Measurements from ENCODE around the gene WDR70.

The WDR70 gene

DNA sequence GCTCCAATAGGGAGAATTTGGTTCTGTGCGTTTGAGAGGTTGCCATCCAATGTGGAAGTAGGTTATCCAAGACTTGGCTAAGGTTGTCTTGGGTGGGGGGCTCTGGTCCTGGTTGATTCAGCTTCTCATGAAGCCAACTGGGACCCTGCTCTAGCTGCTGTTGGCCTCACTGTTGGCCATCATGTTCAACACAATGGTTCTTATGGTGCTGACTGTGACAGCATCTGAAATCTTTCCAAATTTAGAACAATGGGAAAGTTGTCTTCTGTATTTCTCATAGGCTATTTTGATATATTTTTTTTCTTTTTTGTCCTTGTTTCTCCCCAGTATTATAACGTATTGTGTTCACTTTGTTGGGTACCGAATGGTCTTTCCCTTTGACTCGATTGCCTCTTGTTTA lies 388.8 kb downstream of the WDR70 start:
- H3K9ac ChIP-seq (ENCODE audit: low read depth, low read length, poor library complexity) = no peak overlapping the region
- H3K79me1 ChIP-seq (ENCODE audit: low read depth, low read length) = no peaks in the 10 kb centered on the region
- H2AK5ac ChIP-seq (ENCODE audit: low read depth, low read length) = no peak overlapping the region
- WGBS, 2 donors (ENCODE audit: extremely low coverage in 2 of 2, insufficient read length in 2 of 2, insufficient replicate concordance in 1 of 2) = no CpG with 5 or more reads among the region's 4 CpGs
- H3K4me3 ChIP-seq (ENCODE audit: low read length in 2 of 2) = no peak overlapping the region
- no peak overlapping the region for H2BK5ac ChIP-seq (ENCODE audit: low read length)
- H4K8ac ChIP-seq (ENCODE audit: low read depth, low read length) = no peak overlapping the region
- H3K27ac ChIP-seq (replicated peaks; ENCODE audit: low read length) = no peak overlapping the region
- H3K18ac ChIP-seq (ENCODE audit: low read length) = no peak overlapping the region
- no peak overlapping the region for H4K91ac ChIP-seq (ENCODE audit: low read depth, low read length, poor library complexity)
- H3K4me2 ChIP-seq (ENCODE audit: insufficient read depth, low read length, poor library complexity, severe bottlenecking) = no peak overlapping the region
- H3K27me3 ChIP-seq (ENCODE audit: control insufficient read depth in 3 of 3, insufficient read depth in 3 of 3, low read depth in 1 of 3, low read length in 3 of 3) = no peaks in the 10 kb centered on the region
- H2BK120ac ChIP-seq (ENCODE audit: low read depth, low read length) = no peak overlapping the region
- H3K23ac ChIP-seq (ENCODE audit: low read depth, low read length, poor library complexity) = no peak overlapping the region
- H3K4ac ChIP-seq (ENCODE audit: low read length) = no peak overlapping the region
- H3K36me3 ChIP-seq (replicated peaks in 1 of 2; ENCODE audit: control insufficient read depth in 2 of 2, insufficient read depth in 2 of 2, low read length in 2 of 2) = no peaks in the 10 kb centered on the region
- no peak overlapping the region for H2BK12ac ChIP-seq (ENCODE audit: low read length)
- H3K4me1 ChIP-seq (ENCODE audit: control insufficient read depth in 2 of 2, insufficient read depth in 1 of 2, low read depth in 1 of 2, low read length in 2 of 2) = peaks cover 0 to 2% of the 10 kb centered on the region in 2 donors
- H3K9me3 ChIP-seq (replicated peaks in 1 of 2; ENCODE audit: control insufficient read depth in 2 of 2, insufficient read depth in 1 of 2, low read depth in 1 of 2, low read length in 2 of 2) = no peaks in the 10 kb centered on the region
- no peak overlapping the region for H2BK15ac ChIP-seq (ENCODE audit: low read length)
- no peak overlapping the region for H3K14ac ChIP-seq (ENCODE audit: low read length)
- DNase-seq (ENCODE audit: low spot score) = no peak
- H2AFZ ChIP-seq (ENCODE audit: low read length) = no peak overlapping the region

DNA sequence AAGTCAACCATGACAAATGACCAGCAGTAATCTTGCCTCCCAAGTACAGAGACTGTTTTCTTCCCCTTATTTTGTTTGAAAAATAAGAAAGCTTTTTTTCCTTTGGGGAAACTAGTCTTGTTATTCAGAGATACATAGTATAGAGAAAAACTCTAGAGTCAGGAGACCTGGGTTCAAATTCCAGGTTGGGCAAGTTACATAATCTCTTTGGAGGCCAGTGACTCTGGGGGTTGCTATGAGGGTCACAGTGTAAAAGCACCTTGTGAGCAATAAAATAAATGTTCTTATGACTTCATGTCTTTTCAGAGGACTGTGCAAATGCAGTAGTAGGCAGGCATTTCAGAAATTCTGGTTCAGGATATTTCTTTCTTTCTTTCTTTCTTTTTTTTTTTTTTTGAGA lies 389.3 kb downstream of the WDR70 start:
- no peak overlapping the region for H2AK5ac ChIP-seq (ENCODE audit: low read depth, low read length)
- H3K23ac ChIP-seq (ENCODE audit: low read depth, low read length, poor library complexity) = no peak overlapping the region
- no peak overlapping the region for H4K91ac ChIP-seq (ENCODE audit: low read depth, low read length, poor library complexity)
- no peak for DNase-seq (ENCODE audit: low spot score)
- no peak overlapping the region for H3K27ac ChIP-seq (replicated peaks; ENCODE audit: low read length)
- H3K4ac ChIP-seq (ENCODE audit: low read length) = no peak overlapping the region
- no peak overlapping the region for H2BK12ac ChIP-seq (ENCODE audit: low read length)
- H2AFZ ChIP-seq (ENCODE audit: low read length) = no peak overlapping the region
- H3K9me3 ChIP-seq (replicated peaks in 1 of 2; ENCODE audit: control insufficient read depth in 2 of 2, insufficient read depth in 1 of 2, low read depth in 1 of 2, low read length in 2 of 2) = no peaks in the 10 kb centered on the region
- H3K18ac ChIP-seq (ENCODE audit: low read length) = no peak overlapping the region
- H4K8ac ChIP-seq (ENCODE audit: low read depth, low read length) = no peak overlapping the region
- no peaks in the 10 kb centered on the region for H3K27me3 ChIP-seq (ENCODE audit: control insufficient read depth in 3 of 3, insufficient read depth in 3 of 3, low read depth in 1 of 3, low read length in 3 of 3)
- H3K36me3 ChIP-seq (replicated peaks in 1 of 2; ENCODE audit: control insufficient read depth in 2 of 2, insufficient read depth in 2 of 2, low read length in 2 of 2) = no peaks in the 10 kb centered on the region
- H3K79me1 ChIP-seq (ENCODE audit: low read depth, low read length) = no peaks in the 10 kb centered on the region
- H3K4me2 ChIP-seq (ENCODE audit: insufficient read depth, low read length, poor library complexity, severe bottlenecking) = no peak overlapping the region
- no peak overlapping the region for H3K14ac ChIP-seq (ENCODE audit: low read length)
- H3K9ac ChIP-seq (ENCODE audit: low read depth, low read length, poor library complexity) = no peak overlapping the region
- no peak overlapping the region for H2BK15ac ChIP-seq (ENCODE audit: low read length)
- no peak overlapping the region for H2BK120ac ChIP-seq (ENCODE audit: low read depth, low read length)
- no peak overlapping the region for H3K4me3 ChIP-seq (ENCODE audit: low read length in 2 of 2)
- H3K4me1 ChIP-seq (ENCODE audit: control insufficient read depth in 2 of 2, insufficient read depth in 1 of 2, low read depth in 1 of 2, low read length in 2 of 2) = peaks cover 0 to 2% of the 10 kb centered on the region in 2 donors
- H2BK5ac ChIP-seq (ENCODE audit: low read length) = no peak overlapping the region

DNA sequence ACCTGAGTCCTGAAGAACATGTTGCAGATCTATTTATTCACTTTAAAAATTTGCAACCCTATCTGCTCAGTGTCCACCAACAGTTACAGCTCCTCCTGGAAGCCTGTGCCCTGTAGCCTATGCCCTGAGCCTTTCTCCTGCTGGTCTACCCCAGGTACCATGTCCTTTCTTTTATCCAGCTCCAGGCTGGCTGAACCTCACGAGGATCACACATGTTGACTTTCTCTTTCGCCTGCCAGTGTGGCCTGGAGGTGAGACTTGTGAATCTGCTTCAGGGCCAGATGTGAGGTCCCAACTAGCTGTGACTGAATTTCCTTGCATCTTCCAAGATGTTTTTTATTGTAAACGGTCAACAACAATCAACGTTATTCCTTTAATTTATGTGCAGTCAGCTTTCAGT lies 390.0 kb downstream of the WDR70 start:
- H3K4me1 ChIP-seq (ENCODE audit: control insufficient read depth in 2 of 2, insufficient read depth in 1 of 2, low read depth in 1 of 2, low read length in 2 of 2) = peaks cover 0 to 2% of the 10 kb centered on the region in 2 donors
- no peak overlapping the region for H3K9ac ChIP-seq (ENCODE audit: low read depth, low read length, poor library complexity)

DNA sequence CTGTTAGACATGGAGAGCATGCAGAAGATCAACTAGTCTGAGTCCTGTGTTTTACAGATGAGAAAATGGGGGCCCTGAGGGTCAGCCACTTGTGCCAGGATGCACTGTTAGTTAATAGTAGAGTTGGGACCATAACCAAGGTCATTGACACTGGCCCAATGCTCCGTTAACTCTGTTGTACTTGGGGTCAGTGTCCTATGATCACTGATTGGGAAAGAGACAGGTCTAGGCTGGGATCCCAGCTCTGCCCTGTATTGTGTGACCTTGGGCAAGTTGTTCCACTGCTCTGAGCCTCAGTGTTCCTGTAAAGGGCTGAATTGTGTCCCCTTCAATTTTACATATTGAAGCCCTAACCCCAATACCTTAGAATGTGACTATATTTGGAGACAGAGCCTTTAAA lies 390.7 kb downstream of the WDR70 start:
- H3K14ac ChIP-seq (ENCODE audit: low read length) = no peak overlapping the region
- no peak overlapping the region for H3K4ac ChIP-seq (ENCODE audit: low read length)
- no peak overlapping the region for H2AFZ ChIP-seq (ENCODE audit: low read length)
- H3K9ac ChIP-seq (ENCODE audit: low read depth, low read length, poor library complexity) = no peak overlapping the region
- no peak overlapping the region for H2BK12ac ChIP-seq (ENCODE audit: low read length)
- no CpG with 5 or more reads among the region's 1 CpG for WGBS, 2 donors (ENCODE audit: extremely low coverage in 2 of 2, insufficient read length in 2 of 2, insufficient replicate concordance in 1 of 2)
- no peaks in the 10 kb centered on the region for H3K36me3 ChIP-seq (replicated peaks in 1 of 2; ENCODE audit: control insufficient read depth in 2 of 2, insufficient read depth in 2 of 2, low read length in 2 of 2)
- peaks cover 0 to 6% of the 10 kb centered on the region in 2 donors for H3K9me3 ChIP-seq (replicated peaks in 1 of 2; ENCODE audit: control insufficient read depth in 2 of 2, insufficient read depth in 1 of 2, low read depth in 1 of 2, low read length in 2 of 2)
- DNase-seq (ENCODE audit: low spot score) = no peak
- H2BK15ac ChIP-seq (ENCODE audit: low read length) = no peak overlapping the region
- H4K8ac ChIP-seq (ENCODE audit: low read depth, low read length) = no peak overlapping the region
- H4K91ac ChIP-seq (ENCODE audit: low read depth, low read length, poor library complexity) = no peak overlapping the region
- H2BK5ac ChIP-seq (ENCODE audit: low read length) = no peak overlapping the region
- H3K4me2 ChIP-seq (ENCODE audit: insufficient read depth, low read length, poor library complexity, severe bottlenecking) = no peak overlapping the region
- H3K27me3 ChIP-seq (ENCODE audit: control insufficient read depth in 3 of 3, insufficient read depth in 3 of 3, low read depth in 1 of 3, low read length in 3 of 3) = no peaks in the 10 kb centered on the region
- H3K18ac ChIP-seq (ENCODE audit: low read length) = no peak overlapping the region
- H2AK5ac ChIP-seq (ENCODE audit: low read depth, low read length) = no peak overlapping the region
- no peak overlapping the region for H3K27ac ChIP-seq (replicated peaks; ENCODE audit: low read length)
- H3K4me3 ChIP-seq (ENCODE audit: low read length in 2 of 2) = no peak overlapping the region
- no peak overlapping the region for H3K23ac ChIP-seq (ENCODE audit: low read depth, low read length, poor library complexity)
- H3K79me1 ChIP-seq (ENCODE audit: low read depth, low read length) = no peaks in the 10 kb centered on the region
- H2BK120ac ChIP-seq (ENCODE audit: low read depth, low read length) = no peak overlapping the region
- peaks cover 0 to 2% of the 10 kb centered on the region in 2 donors for H3K4me1 ChIP-seq (ENCODE audit: control insufficient read depth in 2 of 2, insufficient read depth in 1 of 2, low read depth in 1 of 2, low read length in 2 of 2)

More for the DNA sequence above, 390.0 kb downstream of the WDR70 start:
- no CpG with 5 or more reads among the region's 4 CpGs for WGBS, 2 donors (ENCODE audit: extremely low coverage in 2 of 2, insufficient read length in 2 of 2, insufficient replicate concordance in 1 of 2)
- no peak overlapping the region for H3K14ac ChIP-seq (ENCODE audit: low read length)
- H3K27me3 ChIP-seq (ENCODE audit: control insufficient read depth in 3 of 3, insufficient read depth in 3 of 3, low read depth in 1 of 3, low read length in 3 of 3) = no peaks in the 10 kb centered on the region
- no peak overlapping the region for H3K23ac ChIP-seq (ENCODE audit: low read depth, low read length, poor library complexity)
- no peaks in the 10 kb centered on the region for H3K36me3 ChIP-seq (replicated peaks in 1 of 2; ENCODE audit: control insufficient read depth in 2 of 2, insufficient read depth in 2 of 2, low read length in 2 of 2)
- no peak overlapping the region for H4K8ac ChIP-seq (ENCODE audit: low read depth, low read length)
- H2BK120ac ChIP-seq (ENCODE audit: low read depth, low read length) = no peak overlapping the region
- H2BK5ac ChIP-seq (ENCODE audit: low read length) = no peak overlapping the region
- no peak overlapping the region for H2BK12ac ChIP-seq (ENCODE audit: low read length)
- H3K18ac ChIP-seq (ENCODE audit: low read length) = no peak overlapping the region
- H3K4me2 ChIP-seq (ENCODE audit: insufficient read depth, low read length, poor library complexity, severe bottlenecking) = no peak overlapping the region
- no peak overlapping the region for H3K4me3 ChIP-seq (ENCODE audit: low read length in 2 of 2)
- no peak for DNase-seq (ENCODE audit: low spot score)
- H3K4ac ChIP-seq (ENCODE audit: low read length) = no peak overlapping the region
- H2AFZ ChIP-seq (ENCODE audit: low read length) = no peak overlapping the region
- no peaks in the 10 kb centered on the region for H3K9me3 ChIP-seq (replicated peaks in 1 of 2; ENCODE audit: control insufficient read depth in 2 of 2, insufficient read depth in 1 of 2, low read depth in 1 of 2, low read length in 2 of 2)
- H2AK5ac ChIP-seq (ENCODE audit: low read depth, low read length) = no peak overlapping the region
- H4K91ac ChIP-seq (ENCODE audit: low read depth, low read length, poor library complexity) = no peak overlapping the region
- no peaks in the 10 kb centered on the region for H3K79me1 ChIP-seq (ENCODE audit: low read depth, low read length)
- no peak overlapping the region for H3K27ac ChIP-seq (replicated peaks; ENCODE audit: low read length)
- H2BK15ac ChIP-seq (ENCODE audit: low read length) = no peak overlapping the region

Measured in neuronal stem cell (in vitro differentiated cells).